PC-3 (cell line): Measurements from ENCODE around the gene NDUFA5. TPM values are rescaled to one million over a fixed set of nuclear protein-coding genes. Genes with fewer than 3 reads are reported as not detected.

ENCODE experiments used
- ATAC-seq: fragments of 200-7000 bp; cut with Tn5 transposase; 2 replicates; pipeline ENCODE4 v1.9.1; 2020; ENCODE audit warnings: mild to moderate bottlenecking, moderate library complexity
- BruUV-seq: library from RNA; stranded (reverse); fragments of 400-500 nt; replicated peaks from 2 replicates; lab custom pipeline; 2021; lab: Mats Ljungman, UMichigan
- CTCF ChIA-PET: fragments of 300-600 bp; sonication (Branson Sonifier 250); formaldehyde crosslinking; loops from one replicate; lab custom pipeline; 2022; ENCODE audit warnings: antibody characterized with exemption; lab: Charles Lee
- POLR2A ChIA-PET: fragments of 300-600 bp; sonication (Branson Sonifier 250); formaldehyde crosslinking; loops from one replicate; lab custom pipeline; 2022; ENCODE audit warnings: antibody characterized with exemption; ENCODE audit not compliant: unreplicated experiment; lab: Charles Lee
- DNase-seq: peaks from one replicate; pipeline ENCODE4 v3.0.0-alpha.2; 2015
- H2AFZ ChIP-seq: fragments of 300-600 bp; sonication (generic); 2 replicates; pipeline ENCODE4 v1.6.0; 2016; ENCODE audit warnings: antibody characterized with exemption, low read length
- H3F3A ChIP-seq: fragments of 300-600 bp; sonication (generic); one replicate; pipeline ENCODE4 v1.6.0; 2017; ENCODE audit warnings: antibody characterized with exemption, low read length, control low read depth, mild to moderate bottlenecking; ENCODE audit not compliant: unreplicated experiment
- H3K27ac ChIP-seq: fragments of 300-600 bp; sonication (generic); 2 replicates; pipeline ENCODE4 v1.5.1; 2016; ENCODE audit warnings: mild to moderate bottlenecking, low read length
- H3K27me3 ChIP-seq: fragments of 300-600 bp; sonication (generic); 2 replicates; pipeline ENCODE4 v1.6.1; 2016; ENCODE audit warnings: low read length, mixed read lengths
- H3K36me3 ChIP-seq: fragments of 300-600 bp; sonication (generic); 2 replicates; pipeline ENCODE4 v1.6.1; 2016; ENCODE audit warnings: low read depth, mixed run types, low read length, mixed read lengths
- H3K4me1 ChIP-seq: fragments of 300-600 bp; sonication (generic); 2 replicates; pipeline ENCODE4 v1.5.1; 2016; ENCODE audit warnings: low read length; ENCODE audit not compliant: insufficient read depth
- H3K4me2 ChIP-seq: fragments of 300-600 bp; sonication (generic); 2 replicates; pipeline ENCODE4 v1.6.0; 2016; ENCODE audit warnings: low read length
- H3K4me3 ChIP-seq: fragments of 300-600 bp; sonication (generic); 2 replicates; pipeline ENCODE4 v1.5.1; 2016; ENCODE audit warnings: mild to moderate bottlenecking, low read length, mixed read lengths
- H3K79me2 ChIP-seq: fragments of 300-600 bp; sonication (generic); 2 replicates; pipeline ENCODE4 v1.6.1; 2017; ENCODE audit warnings: low read length, mixed read lengths
- H3K9ac ChIP-seq: fragments of 300-600 bp; sonication (generic); 2 replicates; pipeline ENCODE4 v1.6.0; 2016; ENCODE audit warnings: mild to moderate bottlenecking, low read length
- H3K9me2 ChIP-seq: fragments of 300-600 bp; sonication (generic); replicated peaks from 2 replicates; pipeline ENCODE4 v1.6.1; 2016; ENCODE audit warnings: mixed run types, low read length, mixed read lengths
- H3K9me3 ChIP-seq: fragments of 300-600 bp; sonication (generic); 2 replicates; pipeline ENCODE4 v1.6.1; 2016; ENCODE audit warnings: low read length, mixed read lengths
- H4K20me1 ChIP-seq: fragments of 300-600 bp; sonication (generic); 2 replicates; pipeline ENCODE4 v1.6.1; 2016; ENCODE audit warnings: low read length, mixed read lengths
- CTCF ChIP-seq: fragments of 300-600 bp; sonication (generic); conservative IDR thresholded peaks from 2 replicates; pipeline ENCODE4 v1.5.1; 2017; ENCODE audit warnings: antibody characterized with exemption, low read depth, mild to moderate bottlenecking, low read length
- EZH2 ChIP-seq: fragments of 300-600 bp; sonication (generic); IDR thresholded peaks from one replicate; pipeline ENCODE4 v1.6.1; 2017; ENCODE audit warnings: antibody characterized with exemption, mild to moderate bottlenecking, low read length; ENCODE audit not compliant: unreplicated experiment
- EZH2phosphoT487 ChIP-seq: fragments of 300-600 bp; sonication (generic); IDR thresholded peaks from 2 replicates; pipeline ENCODE4 v1.6.1; 2018; ENCODE audit warnings: mild to moderate bottlenecking, antibody characterized with exemption, low read length, borderline replicate concordance
- intact Hi-C: fragments of 100-400 bp; cut with micrococcal nuclease; formaldehyde crosslinking; loops from 2 replicates; pipeline ENCODE4 v1.9.0; 2023
- total RNA-seq: library from RNA; depleted of rRNA; stranded (reverse); fragments of >200 nt; gene quantifications from 2 replicates; pipeline ENCODE4 v1.2.3, GENCODE V29; 2014; rRNA removed

The NDUFA5 gene
- total RNA-seq, 1 experiment from 2014 or later = 46.9 TPM

DNA sequence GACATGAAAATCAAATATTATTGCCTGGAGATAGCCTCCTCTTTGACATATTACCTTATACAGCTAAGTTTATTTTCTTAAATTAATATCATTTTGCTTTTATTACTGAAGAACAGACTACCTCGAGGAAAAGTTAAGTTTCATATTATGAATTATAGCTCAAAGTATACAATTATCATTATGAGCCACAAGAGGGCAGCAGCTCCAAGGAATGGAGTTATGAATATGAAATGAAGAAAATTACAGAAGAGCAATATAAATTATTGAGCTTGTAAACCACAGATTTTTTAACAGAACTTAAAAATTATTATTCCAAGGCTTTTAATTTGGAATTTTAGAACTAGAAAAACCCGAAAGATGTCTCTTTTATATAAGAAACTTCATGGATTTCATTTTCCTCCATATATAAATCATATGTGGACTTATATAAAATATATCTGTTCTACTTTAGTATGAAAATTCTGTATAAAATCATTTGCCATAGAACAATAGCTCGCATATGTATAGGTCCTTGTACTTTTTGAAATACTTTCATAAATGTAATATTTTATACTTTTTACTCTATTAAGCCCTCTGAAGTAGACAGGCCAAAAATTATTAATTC lies 63.3 kb downstream of the NDUFA5 start:
- no peak overlapping the region for H2AFZ ChIP-seq
- H3K9me2 ChIP-seq = no peaks in the 10 kb centered on the region
- no TSS peak for BruUV-seq
- no peak overlapping the region for H3K4me3 ChIP-seq
- H3K4me2 ChIP-seq = no peak overlapping the region
- no peaks in the 10 kb centered on the region for H3K27me3 ChIP-seq
- ATAC-seq (peak; percentile 31; the same call in 1 of the 2 replicates), DNase-seq (peak; percentile 70)
- H3K9me3 ChIP-seq = no peaks in the 10 kb centered on the region
- CTCF ChIA-PET = interaction anchor here (0.5 to 1.5 kb wide), 10 partner anchors 26 to 475 kb away, joined by 3 to 22 read pairs (median 4); partner anchors contain the start of genes IQUB and NDUFA5
- H3K4me1 ChIP-seq = no peaks in the 10 kb centered on the region
- POLR2A ChIA-PET = interaction anchor here (0.5 to 0.7 kb wide), 3 partner anchors 40 to 426 kb away, joined by 3 to 7 read pairs (median 4); partner anchors contain the start of genes IQUB and NDUFA5
- no peak overlapping the region for H3K9ac ChIP-seq
- TF ChIP-seq CTCF (peak; percentile 73), EZH2 (no peak)
- H3K79me2 ChIP-seq = no peaks in the 10 kb centered on the region
- H3K27ac ChIP-seq = no peak overlapping the region
- no peaks in the 10 kb centered on the region for H4K20me1 ChIP-seq
- no peaks in the 10 kb centered on the region; the same call in 1 of the 2 replicates for H3K36me3 ChIP-seq
- intact Hi-C loops = loop anchor here (1.0 to 2.0 kb wide), 2 partner anchors 43 to 379 kb away; no protein-coding TSS in a partner anchor
- H3F3A ChIP-seq = no peaks in the 10 kb centered on the region

GRCh38 chr7:123492485-123492884 lies 65.1 kb downstream of the NDUFA5 start:
- ATAC-seq (peak; percentile 54; the same call in 1 of the 2 replicates), DNase-seq (peak; percentile 12)
- no peak overlapping the region for H3K27ac ChIP-seq
- CTCF ChIA-PET = interaction anchor here (0.5 kb wide), 1 partner anchor 176 kb away, joined by 5 read pairs; no protein-coding TSS in a partner anchor
- H3K79me2 ChIP-seq = no peaks in the 10 kb centered on the region
- no peaks in the 10 kb centered on the region for H3K9me2 ChIP-seq
- intact Hi-C loops = no loop called here
- no peaks in the 10 kb centered on the region for H3K9me3 ChIP-seq
- BruUV-seq = no TSS peak
- H2AFZ ChIP-seq = no peak overlapping the region
- no peak for TF ChIP-seq EZH2phosphoT487
- TF ChIP-seq EZH2 = no peak
- no peak for TF ChIP-seq CTCF
- H3K4me1 ChIP-seq = no peaks in the 10 kb centered on the region
- H4K20me1 ChIP-seq = no peaks in the 10 kb centered on the region
- H3F3A ChIP-seq = no peaks in the 10 kb centered on the region
- POLR2A ChIA-PET = no interaction called here
- no peak overlapping the region for H3K4me3 ChIP-seq
- no peaks in the 10 kb centered on the region for H3K27me3 ChIP-seq
- H3K4me2 ChIP-seq = no peak overlapping the region
- no peak overlapping the region for H3K9ac ChIP-seq
- no peaks in the 10 kb centered on the region; the same call in 1 of the 2 replicates for H3K36me3 ChIP-seq

Other genes starting within 250 kb of the NDUFA5 start
- gene IQUB, start 23.2 kb downstream of the NDUFA5 start, total RNA-seq = 0.04 and 0.06 TPM in 2 replicates
- gene ASB15, start 44.0 kb upstream of the NDUFA5 start, total RNA-seq = not detected in 2 replicates
- not detected in 2 replicates for gene LMOD2, start 98.0 kb upstream of the NDUFA5 start, total RNA-seq
- 8.5 and 10.9 TPM in 2 replicates for gene WASL, start 191.2 kb upstream of the NDUFA5 start, total RNA-seq